NCI-H1048 (cell line): ENCODE data around the gene NRARP.
"Not testable (repeated sequence)": the region's sequence is repeated elsewhere in the genome, so short reads cannot be mapped to it uniquely, and the experiment has no call there.

Experiments
- DNase-seq: peaks from one replicate; lab custom pipeline; 2025; lab: John Stamatoyannopoulos, UW

NRARP gene, protein sequence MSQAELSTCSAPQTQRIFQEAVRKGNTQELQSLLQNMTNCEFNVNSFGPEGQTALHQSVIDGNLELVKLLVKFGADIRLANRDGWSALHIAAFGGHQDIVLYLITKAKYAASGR

DNA sequence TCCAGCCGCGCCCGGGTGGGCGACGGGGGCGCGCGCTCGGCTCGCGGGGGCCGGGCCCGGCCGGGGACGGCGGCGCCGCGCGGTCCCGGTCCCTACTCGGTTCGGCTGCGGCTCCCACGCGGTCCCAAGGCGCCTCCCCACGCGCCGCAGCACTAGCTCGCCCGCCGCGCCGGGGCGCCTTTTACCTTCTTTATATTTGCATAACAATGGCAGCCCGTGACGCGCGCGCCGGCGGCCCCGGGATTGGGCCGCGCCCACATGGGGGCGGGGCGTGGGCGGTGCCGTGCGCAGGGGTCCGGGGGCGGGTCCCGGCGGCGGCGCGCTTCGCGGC is at the start of gene NRARP:
Gene NRARP (minus strand): TSS at position 154 of the 331 bp plus-strand sequence. CDS start 343 bp downstream, outside the sequence.
- DNase-seq, result peak; percentile 75

DNA sequence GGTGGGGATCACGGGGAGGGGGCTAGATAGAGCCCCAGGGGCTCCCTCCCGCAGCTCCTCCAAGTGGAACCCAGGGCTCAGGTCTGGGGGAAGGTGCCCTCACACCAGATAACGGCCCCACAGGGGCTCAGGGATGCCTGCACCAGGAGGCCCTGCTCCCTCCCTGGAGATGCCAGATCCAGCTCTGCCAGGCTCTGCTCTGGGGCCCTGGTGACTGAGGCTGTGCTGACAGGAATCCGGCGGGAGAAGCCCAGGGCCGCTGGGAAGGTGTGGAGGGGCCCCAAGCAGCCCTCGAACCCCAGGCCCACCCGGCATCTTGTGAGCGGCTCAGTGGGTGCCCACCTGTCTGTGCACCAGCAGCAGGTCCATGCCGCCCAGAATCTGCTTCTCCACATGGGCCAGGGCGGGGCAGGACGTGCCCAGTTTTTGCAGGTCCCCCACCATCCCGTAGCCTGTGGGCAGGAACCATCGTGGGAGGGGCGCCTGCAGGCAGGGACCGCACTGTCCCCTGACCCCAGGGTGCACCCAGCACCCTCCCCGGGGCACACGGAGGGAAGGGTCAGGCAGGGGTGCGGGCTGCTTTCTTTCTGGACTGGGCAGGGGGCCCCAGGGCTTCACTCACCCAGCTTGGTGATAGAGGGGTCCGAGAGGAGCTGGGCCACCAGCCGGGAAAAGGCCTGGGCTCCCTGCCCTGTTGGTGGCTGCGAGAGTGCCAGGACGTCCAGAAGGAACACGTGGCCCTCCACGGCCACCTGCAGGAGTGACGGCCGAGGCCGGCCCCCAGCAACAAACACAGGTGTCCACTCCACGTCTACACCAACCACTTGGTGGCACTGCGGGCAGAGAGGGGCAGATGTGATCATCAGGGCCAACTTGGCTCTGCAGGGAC is 48.9 kb upstream of the NRARP start:
- no peak for DNase-seq

DNA sequence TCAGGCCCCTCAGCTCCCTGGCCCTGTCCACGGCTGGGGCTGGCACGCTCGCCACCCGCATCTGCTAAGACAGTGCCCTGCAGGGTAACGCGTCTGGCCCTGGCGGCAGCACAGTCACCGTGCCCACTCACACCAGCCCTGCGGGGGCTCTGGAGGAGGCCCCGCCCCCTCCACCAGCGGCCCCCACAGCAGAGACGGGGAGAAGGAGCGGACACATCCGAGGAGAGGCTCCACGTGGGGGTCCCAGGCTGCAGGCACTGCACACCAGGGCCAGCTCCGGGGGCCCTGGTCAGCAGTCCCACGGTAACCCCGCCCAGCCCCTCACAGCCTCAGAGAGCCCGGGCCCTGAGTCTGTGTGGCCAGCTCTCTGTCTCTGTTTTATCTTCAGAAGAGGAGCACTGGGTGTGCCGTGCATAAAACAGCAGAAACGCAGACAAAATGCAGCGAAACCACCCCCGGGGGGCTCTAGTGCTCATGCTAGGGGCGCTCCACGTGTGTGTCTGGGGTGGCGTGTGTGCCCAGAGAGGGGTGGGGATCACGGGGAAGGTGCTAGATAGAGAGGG is 47.5 kb upstream of the NRARP start:
- no peak for DNase-seq

DNA sequence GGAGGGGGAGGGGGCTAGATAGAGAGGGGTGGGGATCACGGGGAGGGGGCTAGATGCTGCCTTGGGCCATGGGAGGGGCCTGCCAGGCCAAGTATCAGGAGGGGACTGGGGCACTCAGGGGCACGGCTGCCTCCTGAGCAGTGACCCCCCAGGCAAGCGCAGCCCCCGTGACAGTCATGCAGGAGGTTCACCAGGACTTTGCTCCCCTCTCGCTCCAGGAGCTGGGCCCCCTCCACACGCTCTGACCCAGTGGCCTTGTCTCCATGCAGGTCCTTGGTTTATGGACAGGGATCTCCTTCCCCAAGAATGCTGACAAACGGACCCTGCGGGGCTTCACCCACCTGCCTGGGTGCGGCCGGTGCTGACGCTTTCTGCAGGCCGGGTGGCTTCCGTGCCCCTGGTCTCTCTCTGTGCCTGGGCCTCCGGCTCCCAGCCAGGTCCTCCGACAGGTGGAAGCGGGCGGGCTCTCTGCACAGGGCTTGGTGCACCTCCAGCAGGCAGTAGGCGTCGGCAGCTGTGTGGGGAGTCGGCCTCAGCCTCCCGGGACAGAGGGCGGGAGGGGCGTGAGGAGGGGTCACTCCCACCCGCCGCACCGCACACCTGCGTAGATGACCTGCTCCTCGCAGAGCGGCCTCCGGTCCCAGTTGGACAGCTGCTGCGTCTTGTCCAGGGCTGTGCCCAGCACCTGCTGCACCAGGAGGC is 46.8 kb upstream of the NRARP start:
- DNase-seq, result no peak

DNA sequence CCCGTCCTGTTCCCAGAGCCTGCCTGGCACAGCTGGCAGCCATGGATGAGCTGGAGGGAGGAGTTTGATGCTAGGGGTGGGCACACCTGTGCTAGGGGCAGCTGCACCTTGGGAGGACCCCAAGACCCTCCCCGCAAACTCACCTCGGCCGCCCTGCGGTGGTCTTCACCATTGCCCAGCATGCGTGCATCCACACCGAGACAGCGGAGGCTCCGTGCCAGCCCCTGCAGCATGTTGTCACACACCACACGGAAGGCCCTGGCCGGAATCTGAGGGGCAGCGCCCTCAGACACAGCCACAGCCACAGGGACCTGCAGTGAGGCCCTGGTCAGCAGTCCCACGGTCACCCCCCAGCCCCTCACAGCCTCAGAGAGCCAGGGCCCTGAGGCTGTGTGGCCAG is 45.9 kb upstream of the NRARP start:
- no peak for DNase-seq

DNA sequence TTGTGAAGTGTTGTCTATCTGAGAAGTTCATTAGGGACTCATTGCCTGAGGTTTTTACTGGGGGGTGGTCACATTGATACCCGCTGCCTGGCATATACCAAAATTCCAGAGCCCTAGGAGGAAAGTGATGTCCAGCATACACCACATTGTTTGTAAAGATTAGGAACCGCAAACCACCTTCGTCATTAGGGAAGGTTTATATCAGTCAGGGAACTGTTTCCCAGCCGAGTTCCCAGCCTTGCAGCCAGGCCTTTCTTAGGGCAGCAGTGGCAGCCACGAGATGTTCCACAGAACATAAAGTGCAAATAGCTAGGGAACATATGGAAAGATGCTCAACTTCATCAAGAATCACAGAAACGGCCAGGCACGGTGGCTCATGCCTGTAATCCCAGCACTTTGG is 40.4 kb upstream of the NRARP start:
- no peak for DNase-seq

DNA sequence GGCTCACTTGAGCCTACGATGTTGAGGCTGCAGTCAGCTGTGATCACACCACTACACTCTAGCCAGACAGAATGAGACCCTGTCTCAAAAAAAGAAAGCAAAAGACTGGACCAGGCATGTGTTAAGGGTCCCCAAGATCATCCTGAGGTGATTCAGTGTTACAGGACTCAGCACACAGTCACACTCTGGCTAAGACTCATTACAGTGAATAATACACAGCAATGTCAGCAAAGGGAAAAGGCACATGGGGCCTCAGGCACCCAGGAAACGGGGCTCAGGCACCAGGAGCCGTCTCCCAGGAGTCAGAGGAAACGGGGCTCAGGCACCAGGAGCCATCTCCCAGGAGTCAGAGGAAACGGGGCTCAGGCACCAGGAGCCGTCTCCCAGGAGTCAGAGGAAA is 39.2 kb upstream of the NRARP start:
- DNase-seq, result no peak

DNA sequence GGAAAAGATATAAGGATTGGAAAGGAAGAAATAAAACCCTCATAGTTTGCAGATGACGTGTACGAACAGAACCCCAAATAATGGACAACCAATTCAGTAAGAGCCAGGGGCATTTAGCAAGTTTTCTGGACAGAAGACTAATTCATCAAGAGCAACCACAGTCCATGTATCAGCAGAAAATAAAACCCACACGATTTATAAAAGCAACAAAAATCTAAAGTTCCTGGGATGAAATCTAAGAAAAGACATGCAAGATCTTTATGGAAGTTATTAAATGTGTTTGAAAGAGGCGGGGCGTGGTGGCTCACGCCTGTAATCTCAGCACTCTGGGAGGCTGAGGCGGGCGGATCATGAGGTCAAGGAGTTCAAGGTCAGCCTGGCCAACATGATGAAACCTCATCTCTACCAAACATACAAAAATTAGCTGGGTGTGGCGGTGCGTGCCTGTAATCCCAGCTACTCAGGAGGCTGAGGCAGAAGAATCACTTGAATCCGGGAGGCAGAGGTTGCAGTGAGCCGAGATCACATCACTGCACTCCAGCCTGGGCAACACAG is 37.9 kb upstream of the NRARP start:
- DNase-seq, result not testable (repeated sequence)

DNA sequence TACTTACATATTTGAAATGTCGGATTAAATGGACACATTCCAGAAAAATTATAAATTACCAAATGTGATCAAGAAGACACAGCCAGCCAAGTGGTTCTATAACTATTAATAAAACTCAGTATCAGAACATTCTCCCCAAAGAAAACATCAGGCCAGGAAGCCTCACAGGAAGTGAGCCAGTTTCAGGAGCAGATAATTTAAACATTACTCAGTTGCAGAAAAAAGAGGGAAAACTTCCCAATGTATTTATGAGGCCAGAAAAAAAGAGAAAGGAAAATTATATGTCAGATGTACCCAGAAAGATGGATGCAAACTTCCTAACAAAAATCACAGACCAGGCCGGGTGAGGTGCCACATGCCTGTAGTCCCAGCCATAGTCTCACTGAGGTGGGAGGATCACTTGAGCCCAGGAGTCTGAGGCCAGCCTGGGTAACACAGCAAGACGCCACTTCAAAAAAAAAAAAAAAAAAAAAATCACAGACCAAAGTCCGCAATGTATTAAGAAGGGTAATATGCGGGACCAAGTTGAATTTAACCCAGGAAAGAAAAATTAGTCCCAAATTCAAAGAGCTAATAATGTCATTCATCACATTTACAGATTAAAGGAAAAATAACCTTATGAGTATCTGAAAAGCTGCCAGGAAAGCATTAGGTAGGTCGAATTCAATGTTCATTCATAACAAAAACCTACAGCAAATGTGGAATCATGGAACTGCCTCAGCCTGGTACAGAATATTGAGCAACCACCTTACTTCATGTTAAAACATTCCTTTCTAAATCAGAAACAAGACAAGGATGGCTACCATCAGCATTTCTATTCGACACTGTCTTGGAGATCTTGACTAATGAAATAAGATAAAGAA is 37.2 kb upstream of the NRARP start:
- DNase-seq, result no peak

DNA sequence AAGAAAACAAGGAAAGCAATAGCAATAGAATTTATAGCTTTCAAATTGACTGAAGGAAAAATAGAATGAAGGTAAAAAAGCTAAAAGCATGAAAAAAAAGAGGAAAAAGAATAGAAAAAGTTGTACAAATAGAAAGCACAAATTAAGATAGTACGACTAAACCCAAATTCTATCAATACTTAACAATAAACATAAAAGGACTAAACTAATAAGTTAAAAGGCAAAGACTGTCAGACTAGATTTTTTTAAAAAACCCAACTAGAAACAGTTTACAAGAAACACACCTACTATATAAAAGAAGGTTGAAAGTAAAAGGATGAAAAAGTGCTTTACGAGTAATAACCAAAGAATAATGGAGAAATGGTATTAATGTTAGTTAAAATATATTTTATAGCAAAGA is 34.7 kb upstream of the NRARP start:
- DNase-seq, result no peak

DNA sequence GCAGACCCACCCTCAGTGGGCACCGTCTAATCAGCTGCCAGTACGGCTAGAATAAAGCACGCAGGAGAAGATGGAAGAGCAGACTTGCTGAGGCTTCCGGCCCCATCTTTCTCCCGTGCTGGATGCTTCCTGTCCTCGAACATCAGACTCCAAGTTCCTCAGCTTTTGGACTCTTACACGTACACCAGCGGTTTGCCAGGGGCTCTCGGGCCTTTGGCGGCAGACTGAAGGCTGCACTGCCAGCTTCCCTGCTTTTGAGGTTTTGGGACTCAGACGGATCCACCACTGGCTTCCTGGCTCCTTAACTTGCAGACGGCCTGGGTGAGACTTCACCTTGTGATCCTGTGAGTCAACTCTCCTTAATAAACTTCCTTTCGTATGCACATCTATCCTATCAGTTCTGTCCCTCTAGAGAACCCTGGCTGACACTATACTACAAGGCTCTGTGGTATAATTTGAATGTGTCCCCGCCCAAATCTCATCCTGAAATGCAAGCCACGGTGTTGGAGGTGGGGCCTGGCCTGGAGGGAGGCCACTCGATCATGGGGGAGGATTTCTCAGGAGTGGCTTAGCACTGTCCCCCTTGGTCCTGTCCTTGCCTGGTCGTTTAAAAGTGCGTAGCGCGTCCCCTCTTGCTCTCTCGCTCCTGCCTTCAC is 31.1 kb upstream of the NRARP start:
- DNase-seq, result no peak

DNA sequence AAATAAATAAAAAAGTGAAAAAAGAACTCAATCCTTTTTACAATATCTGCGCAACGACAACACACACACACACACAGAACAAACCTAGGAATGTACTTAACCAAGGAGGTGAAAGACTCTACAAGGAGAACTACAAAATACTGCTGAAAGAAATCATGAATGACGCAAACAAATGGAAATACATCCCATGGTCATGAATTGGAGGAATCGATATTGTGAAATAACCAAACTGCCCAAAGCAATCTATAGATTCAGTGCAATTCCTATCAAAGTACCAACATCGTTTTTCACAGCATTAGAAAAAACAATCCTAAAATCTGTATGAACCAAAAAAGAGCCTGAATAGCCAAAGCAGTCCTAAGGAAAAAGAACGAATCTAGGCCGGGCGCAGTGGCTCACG is 29.9 kb upstream of the NRARP start:
- DNase-seq, result no peak

DNA sequence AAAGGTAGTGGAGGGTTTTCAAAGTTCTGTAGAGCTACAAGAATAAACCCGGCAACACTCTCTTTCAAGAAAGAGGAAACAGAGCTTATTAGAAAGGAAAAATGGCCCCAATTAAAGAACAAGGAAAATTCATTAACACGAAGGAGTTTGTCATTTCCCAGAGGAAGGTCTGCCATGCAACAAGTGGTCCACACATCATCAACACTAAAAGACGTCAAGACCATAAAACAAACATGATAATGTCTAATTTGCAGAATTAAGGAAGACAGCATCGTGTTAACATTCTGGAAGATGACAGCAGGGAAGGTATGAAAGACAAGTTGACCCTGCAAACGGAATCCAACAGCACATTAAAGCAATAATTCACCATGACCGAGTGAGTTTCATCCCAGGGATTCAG is 28.6 kb upstream of the NRARP start:
- DNase-seq, result no peak

DNA sequence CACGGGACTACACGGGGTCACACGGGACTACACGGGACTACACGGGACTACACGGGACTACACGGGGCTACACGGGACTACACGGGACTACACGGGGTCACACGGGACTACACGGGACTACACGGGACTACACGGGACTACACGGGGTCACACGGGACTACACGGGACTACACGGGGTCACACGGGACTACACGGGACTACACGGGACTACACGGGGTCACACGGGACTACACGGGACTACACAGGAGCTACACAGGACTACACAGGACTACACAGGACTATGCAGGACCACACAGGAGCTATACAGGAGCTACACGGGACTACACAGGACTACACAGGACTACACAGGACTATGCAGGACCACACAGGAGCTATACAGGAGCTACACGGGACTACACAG is 27.5 kb upstream of the NRARP start:
- not testable (repeated sequence) for DNase-seq

DNA sequence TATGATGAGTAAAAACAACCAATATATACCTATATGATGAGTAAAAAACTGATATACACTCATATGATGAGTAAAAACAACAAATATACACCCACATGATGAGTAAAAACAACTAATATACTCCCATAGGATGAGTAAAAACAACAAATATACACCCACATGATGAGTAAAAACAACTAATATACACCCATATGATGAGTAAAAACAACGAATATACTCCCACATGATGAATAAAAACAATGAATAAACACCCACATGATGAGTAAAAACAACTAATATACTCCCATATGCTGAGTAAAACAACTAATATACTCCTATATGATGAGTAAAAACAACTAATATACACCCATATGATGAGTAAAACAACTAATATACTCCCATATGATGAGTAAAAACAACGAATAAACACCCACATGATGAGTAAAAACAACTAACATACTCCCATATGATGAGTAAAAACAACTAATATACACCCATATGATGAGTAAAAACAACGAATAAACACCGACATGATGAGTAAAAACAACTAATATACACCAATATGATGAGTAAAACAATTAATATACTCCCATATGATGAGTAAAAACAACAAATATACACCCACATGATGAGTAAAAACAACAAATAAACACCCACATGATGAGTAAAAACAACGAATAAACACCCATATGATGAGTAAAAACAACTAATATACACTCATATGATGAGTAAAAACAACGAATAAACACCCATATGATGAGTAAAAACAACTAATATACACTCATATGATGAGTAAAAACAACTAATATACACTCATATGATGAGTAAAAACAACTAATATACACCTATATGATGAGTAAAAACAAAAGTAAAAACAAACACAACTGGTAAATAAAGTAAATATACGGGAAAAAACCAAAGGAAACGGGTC is 25.8 kb upstream of the NRARP start:
- DNase-seq, result not testable (repeated sequence)

DNA sequence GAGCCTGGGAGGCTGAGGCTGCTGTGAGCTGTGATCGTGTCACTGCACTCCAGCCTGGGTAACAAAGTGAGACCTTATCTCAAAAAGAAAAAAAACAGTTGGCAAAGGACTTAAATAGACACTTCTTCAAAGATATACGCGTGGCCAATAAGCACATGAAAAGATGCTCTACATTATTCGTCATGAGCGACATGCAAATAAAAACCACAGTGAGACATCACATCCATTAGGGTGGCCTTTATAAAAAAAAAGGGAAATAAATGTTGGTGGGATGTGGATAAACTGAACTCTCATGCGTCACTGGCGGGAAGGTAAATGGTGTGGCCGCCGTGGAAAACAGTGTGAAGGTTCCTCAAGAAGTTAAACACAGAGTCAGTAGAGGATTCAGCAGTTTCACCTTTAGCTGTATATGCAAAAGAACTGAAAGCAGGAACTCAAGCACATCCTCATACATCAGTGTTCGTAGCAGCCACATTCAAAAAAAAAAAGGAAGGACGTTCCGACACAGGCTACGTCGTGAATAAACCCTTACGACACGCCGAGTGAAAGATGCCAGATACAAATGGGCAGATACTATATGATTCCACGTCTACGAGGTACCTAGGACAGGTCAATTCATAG is 24.5 kb upstream of the NRARP start:
- no peak for DNase-seq

DNA sequence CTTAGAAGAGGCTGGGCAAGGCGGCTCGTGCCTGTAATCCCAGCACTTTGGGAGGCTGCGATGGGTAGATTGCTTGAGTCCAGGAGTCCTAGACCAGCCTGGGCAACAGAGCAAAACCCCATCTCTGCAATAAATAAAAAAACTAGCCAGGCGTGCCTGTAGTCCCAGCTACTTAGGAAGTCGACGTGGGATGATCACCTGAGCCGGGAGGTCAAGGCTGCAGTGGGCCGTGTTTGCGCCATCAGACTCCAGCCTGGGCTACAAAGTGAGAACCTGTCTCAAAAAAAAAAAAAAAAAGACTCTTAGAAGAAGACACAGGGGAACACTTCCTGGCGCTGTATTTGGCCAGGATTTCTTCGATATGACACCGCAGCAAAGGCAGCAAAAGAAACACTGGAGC is 23.7 kb upstream of the NRARP start:
- DNase-seq, result no peak

DNA sequence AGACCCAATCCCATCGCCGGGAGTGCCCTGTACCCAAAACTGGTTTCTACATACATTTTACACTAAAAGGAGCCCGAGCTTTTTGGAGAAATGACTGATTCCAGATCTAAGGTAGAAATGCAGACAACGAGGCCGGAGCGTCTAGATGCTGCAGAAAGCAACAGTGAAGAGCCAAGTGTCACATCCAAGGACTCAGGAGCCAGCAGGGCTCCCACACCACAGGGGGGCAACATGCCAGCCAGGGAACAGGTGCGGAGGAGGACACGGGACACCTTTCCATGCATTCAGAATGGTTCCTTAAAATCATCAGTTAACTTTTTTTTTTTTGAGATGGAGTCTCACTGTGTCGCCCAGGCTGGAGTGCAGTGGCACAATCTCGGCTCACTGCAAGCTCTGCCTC is 23.1 kb upstream of the NRARP start:
- no peak for DNase-seq

DNA sequence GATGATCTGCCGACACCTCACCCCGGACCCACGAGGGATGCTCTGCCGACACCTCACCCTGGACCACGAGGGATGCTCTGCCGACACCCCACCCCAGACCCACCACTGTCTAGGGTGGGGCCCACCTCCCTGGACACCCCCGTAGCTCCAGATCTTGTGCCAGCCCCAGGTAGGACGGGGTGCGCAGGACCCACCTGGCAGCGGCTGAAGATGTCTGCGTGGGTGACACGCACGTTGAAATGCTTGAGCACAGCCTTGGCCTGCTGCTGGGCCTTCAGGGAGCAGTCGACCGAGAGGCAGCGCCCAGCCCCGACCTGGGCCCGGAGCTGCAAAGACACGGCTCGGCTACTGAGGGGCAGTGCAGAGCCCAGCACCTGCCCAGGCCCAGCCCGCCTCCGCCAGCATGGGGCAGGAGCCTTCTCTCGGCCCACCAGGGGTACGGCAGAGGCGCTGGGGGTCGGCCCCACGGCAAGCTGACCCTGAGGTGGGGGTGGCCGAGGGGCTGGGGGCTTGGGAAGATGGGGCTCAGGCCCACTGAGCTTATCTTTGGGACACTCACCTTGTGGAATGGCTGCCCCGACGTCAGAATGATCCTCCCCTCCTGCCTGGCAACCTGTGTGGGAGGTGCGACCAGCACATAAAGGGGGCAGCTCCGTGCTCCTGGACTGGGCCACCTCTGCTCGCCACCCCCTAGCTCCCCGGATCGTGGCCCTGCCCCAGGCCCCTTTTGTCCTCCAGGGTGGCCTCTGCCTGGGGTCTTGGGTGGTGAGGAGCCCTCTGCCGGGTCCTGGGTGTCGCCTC is 21.7 kb upstream of the NRARP start:
- no peak for DNase-seq
